HepG2 (cell line): ENCODE data around the gene RASGRF1. TPM values are rescaled to one million over a fixed set of nuclear protein-coding genes. Genes with fewer than 3 reads are reported as not detected.

Source experiments
- CEBPZ ChIP-seq: IDR thresholded peaks from 2 replicates; pipeline ENCODE4 v1.6.1; 2012; ENCODE audit warnings: low read length, improper control_type of control experiment
- CENPX ChIP-seq: sonication (generic); formaldehyde crosslinking; IDR thresholded peaks from 2 replicates; pipeline ENCODE4 v1.9.0; 2021; ENCODE audit warnings: mild to moderate bottlenecking, missing genetic modification reagents, moderate library complexity
- CTCF ChIP-seq: sonication (generic); formaldehyde crosslinking; IDR thresholded peaks from 2 replicates; pipeline ENCODE4 v1.5.0; 2020; ENCODE audit warnings: mild to moderate bottlenecking, missing genetic modification reagents, moderate library complexity
- FOXM1 ChIP-seq: sonication (generic); formaldehyde crosslinking; IDR thresholded peaks from 2 replicates; pipeline ENCODE4 v1.5.0; 2020; ENCODE audit warnings: missing genetic modification reagents
- GTF2F1 ChIP-seq: fragments of 150-350 bp; IDR thresholded peaks from 2 replicates; pipeline ENCODE4 v1.6.1; 2014; ENCODE audit warnings: low read length
- ISX ChIP-seq: sonication (generic); formaldehyde crosslinking; conservative IDR thresholded peaks from 2 replicates; pipeline ENCODE4 v1.5.0; 2020; ENCODE audit warnings: missing genetic modification reagents
- MED1 ChIP-seq: sonication (generic); formaldehyde crosslinking; IDR thresholded peaks from 2 replicates; pipeline ENCODE4 v1.4.0; 2020; ENCODE audit warnings: missing genetic modification reagents
- RBAK ChIP-seq: sonication (generic); formaldehyde crosslinking; IDR thresholded peaks from 2 replicates; pipeline ENCODE4 v1.5.1; 2020; ENCODE audit warnings: mild to moderate bottlenecking, missing genetic modification reagents
- SCMH1 ChIP-seq: sonication (generic); formaldehyde crosslinking; IDR thresholded peaks from 2 replicates; pipeline ENCODE4 v1.9.0; 2021; ENCODE audit warnings: missing genetic modification reagents, mild to moderate bottlenecking, borderline replicate concordance
- SMARCC2 ChIP-seq: fragments of 450-650 bp; IDR thresholded peaks from 2 replicates; pipeline ENCODE4 v1.6.1; 2017; ENCODE audit warnings: antibody characterized with exemption, mild to moderate bottlenecking
- THRA ChIP-seq: sonication (generic); formaldehyde crosslinking; IDR thresholded peaks from 2 replicates; pipeline ENCODE4 v1.4.0; 2020; ENCODE audit warnings: missing genetic modification reagents, borderline replicate concordance
- ZBTB7A ChIP-seq: sonication (generic); formaldehyde crosslinking; IDR thresholded peaks from 2 replicates; pipeline ENCODE4 v1.8.0; 2022; ENCODE audit warnings: mild to moderate bottlenecking, missing genetic modification reagents
- ZFP37 ChIP-seq: sonication (generic); formaldehyde crosslinking; IDR thresholded peaks from 2 replicates; pipeline ENCODE4 v1.4.0; 2020; ENCODE audit warnings: missing genetic modification reagents, borderline replicate concordance
- ZKSCAN5 ChIP-seq: sonication (generic); formaldehyde crosslinking; IDR thresholded peaks from 2 replicates; pipeline ENCODE4 v1.5.1; 2020; ENCODE audit warnings: mild to moderate bottlenecking, missing genetic modification reagents
- ZNF251 ChIP-seq: sonication (generic); formaldehyde crosslinking; IDR thresholded peaks from 2 replicates; pipeline ENCODE4 v1.9.0; 2021; ENCODE audit warnings: mild to moderate bottlenecking, missing genetic modification reagents
- ZNF30 ChIP-seq: sonication (generic); formaldehyde crosslinking; IDR thresholded peaks from 2 replicates; pipeline ENCODE4 v1.5.0; 2020; ENCODE audit warnings: mild to moderate bottlenecking, missing genetic modification reagents
- ZNF574 ChIP-seq: sonication (generic); formaldehyde crosslinking; IDR thresholded peaks from 2 replicates; pipeline ENCODE4 v1.4.0; 2020; ENCODE audit warnings: missing genetic modification reagents
- ZNF597 ChIP-seq: sonication (generic); formaldehyde crosslinking; IDR thresholded peaks from 2 replicates; pipeline ENCODE4 v1.5.0; 2020; ENCODE audit warnings: missing genetic modification reagents
- ZNF720 ChIP-seq: sonication (generic); formaldehyde crosslinking; IDR thresholded peaks from 2 replicates; pipeline ENCODE4 v1.4.0; 2020; ENCODE audit warnings: missing genetic modification reagents
- ZNF773 ChIP-seq: sonication (generic); formaldehyde crosslinking; IDR thresholded peaks from 2 replicates; pipeline ENCODE4 v1.4.0; 2020; ENCODE audit warnings: missing genetic modification reagents, borderline replicate concordance
- polyA plus RNA-seq, 8 experiments: library from polyadenylated mRNA; depleted of rRNA in 3 of 8; stranded (reverse) in 7 of 8; unstranded in 1 of 8; fragments of >200 nt; fragmentation: Illumina TruSeq in 4 of 8; extraction: Trizol in 4 of 8; gene quantifications; 2 replicates each; pipeline versions ENCODE4 v1.2.1 to v1.2.3, GENCODE V29; 2011 to 2016; ENCODE audit warnings: low read depth in 4 of 8, missing spikeins in 1 of 8, mixed read lengths in 1 of 8; ENCODE audit not compliant: insufficient read depth in 1 of 8
- total RNA-seq, 5 experiments: library from RNA; depleted of rRNA; stranded (reverse); fragments of >200 nt; fragmentation: Illumina TruSeq; extraction: Trizol; gene quantifications; 2 replicates each; pipeline ENCODE4 v1.2.3, GENCODE V29; 2016; ENCODE audit warnings: low read depth in 1 of 5

The RASGRF1 gene
- total and polyA plus RNA-seq, 2 of the 13 experiments (the other 11 are each of a cell fraction or from before 2014, with no cell fraction given): 0.55 to 3.0 TPM

GRCh38 chr15:78993931-78994530 lies 96.5 kb downstream of the RASGRF1 start (continued):
- TF ChIP-seq CEBPZ (no peak), ZNF720 (no peak), GTF2F1 (no peak), ZNF574 (CRISPR knock-in tag) (peak; percentile 84), ZNF773 (CRISPR knock-in tag) (no peak), ISX (CRISPR knock-in tag) (no peak; the same call in 1 of the 2 replicates), ZNF30 (CRISPR knock-in tag) (no peak), ZFP37 (CRISPR knock-in tag) (no peak; the same call in 1 of the 2 replicates), MED1 (CRISPR knock-in tag) (peak; percentile 100), SCMH1 (CRISPR knock-in tag) (no peak), THRA (CRISPR knock-in tag) (peak; percentile 96), CENPX (CRISPR knock-in tag) (no peak), ZBTB7A (peak; percentile 95; the same call in 1 of the 2 replicates), ZKSCAN5 (CRISPR knock-in tag) (no peak), SMARCC2 (no peak), ZNF597 (CRISPR knock-in tag) (no peak), CTCF (peak; percentile 23; the same call in 1 of the 2 replicates), RBAK (0 out of 2 replicates have a peak, but pooled peaks have one; percentile 20), ZNF251 (no peak), FOXM1 (CRISPR knock-in tag) (no peak)
